Measurements from ENCODE around the gene STAT6. TPM values are rescaled to one million over a fixed set of nuclear protein-coding genes. Genes with fewer than 3 reads are reported as not detected.

STAT6 gene
- total RNA-seq, 1 experiment from 2014 or later = 44.4 TPM

- no peak overlapping the region for H4K91ac ChIP-seq (ENCODE audit: insufficient read length, low read depth, low read length)
Measured at GRCh38 chr12:57159311-57159710, 48.1 kb upstream of the STAT6 start.

More at GRCh38 chr12:57159311-57159710, 48.1 kb upstream of the STAT6 start:
- no peak overlapping the region for H3K56ac ChIP-seq (ENCODE audit: insufficient read length, low read depth, low read length)
- no peak for DNase-seq
- Mint-ChIP-seq H3K36me3 (ENCODE audit: insufficient read depth in 1 of 3, low read depth in 3 of 3) (peaks cover 61 to 96% (median 93%) of the 10 kb centered on the region in 3 experiments; a peak in 6 of 7 replicates), H3K9me3 (no peaks in the 10 kb centered on the region), H3K4me1 (no peaks in the 10 kb centered on the region), H3K4me3 (no peak overlapping the region), H3K27ac (peak overlapping the region in 1 of 3 experiments; percentile 68; a peak in 2 of 7 replicates), H3K27me3 (ENCODE audit: low read depth) (no peaks in the 10 kb centered on the region; the same call in 1 of the 2 replicates)
- no peak overlapping the region for H2BK20ac ChIP-seq (ENCODE audit: low read depth, low read length, poor library complexity, severe bottlenecking)
- no peak overlapping the region for H4K8ac ChIP-seq (replicated peaks; ENCODE audit: insufficient read length, low read depth, low read length)
- no peak overlapping the region for H2AFZ ChIP-seq (ENCODE audit: low read length)
- H3K27me3 ChIP-seq (ENCODE audit: insufficient read depth, low read length) = no peaks in the 10 kb centered on the region
- H3K9ac ChIP-seq (ENCODE audit: extremely low read depth, insufficient read length, low read length) = no peak overlapping the region
- H3K4ac ChIP-seq (ENCODE audit: low read depth, low read length) = no peak overlapping the region
- no peak overlapping the region for H3K18ac ChIP-seq (ENCODE audit: insufficient read length, low read depth, low read length)
- no peak overlapping the region for H3K23ac ChIP-seq (ENCODE audit: insufficient read length, low read depth, low read length)
- no peak overlapping the region for H2BK15ac ChIP-seq (ENCODE audit: low read depth, low read length)
- H3K79me2 ChIP-seq (ENCODE audit: insufficient read depth, low read length) = no peaks in the 10 kb centered on the region
- no CpG with 5 or more reads among the region's 4 CpGs for WGBS (ENCODE audit: extremely low coverage, insufficient read length, low lambda C conversion rate)
- no peak overlapping the region for H2BK120ac ChIP-seq (ENCODE audit: low read depth, low read length, poor library complexity, severe bottlenecking)
- H3K4me1 ChIP-seq (ENCODE audit: insufficient read depth, low read length) = no peaks in the 10 kb centered on the region
- no peak overlapping the region for H4K5ac ChIP-seq (ENCODE audit: insufficient read length, low read depth, low read length)
- no peaks in the 10 kb centered on the region for H3K9me3 ChIP-seq (ENCODE audit: control insufficient read depth, low read depth, low read length)
- no peaks in the 10 kb centered on the region for H3K23me2 ChIP-seq (ENCODE audit: insufficient read length, low read depth, low read length, poor library complexity, severe bottlenecking)
- H4K20me1 ChIP-seq (ENCODE audit: control insufficient read depth, insufficient read depth, insufficient read length) = peaks cover 2% of the 10 kb centered on the region
- no peak overlapping the region for H3K27ac ChIP-seq (ENCODE audit: insufficient read length, low read depth, low read length)
- no peak overlapping the region for H2BK12ac ChIP-seq (ENCODE audit: insufficient read length, low read depth, low read length)
- H3K4me2 ChIP-seq (ENCODE audit: insufficient read depth, insufficient read length, low read length) = no peak overlapping the region
- H3K14ac ChIP-seq (ENCODE audit: insufficient read depth, low read length) = no peak overlapping the region
- TF ChIP-seq CTCF (conservative IDR thresholded peaks at IDR 0.05) = no peak
- no peak overlapping the region for H2AK5ac ChIP-seq (ENCODE audit: insufficient read length, low read length)
- no peak overlapping the region for H2BK5ac ChIP-seq (ENCODE audit: insufficient read length, low read length)
- no peak overlapping the region for H3T11ph ChIP-seq (ENCODE audit: low read length)
- H3K79me1 ChIP-seq (ENCODE audit: insufficient read depth, low read depth, low read length, poor library complexity, severe bottlenecking) = no peaks in the 10 kb centered on the region
